ENCODE data around the gene MISP.

The MISP gene

DNA sequence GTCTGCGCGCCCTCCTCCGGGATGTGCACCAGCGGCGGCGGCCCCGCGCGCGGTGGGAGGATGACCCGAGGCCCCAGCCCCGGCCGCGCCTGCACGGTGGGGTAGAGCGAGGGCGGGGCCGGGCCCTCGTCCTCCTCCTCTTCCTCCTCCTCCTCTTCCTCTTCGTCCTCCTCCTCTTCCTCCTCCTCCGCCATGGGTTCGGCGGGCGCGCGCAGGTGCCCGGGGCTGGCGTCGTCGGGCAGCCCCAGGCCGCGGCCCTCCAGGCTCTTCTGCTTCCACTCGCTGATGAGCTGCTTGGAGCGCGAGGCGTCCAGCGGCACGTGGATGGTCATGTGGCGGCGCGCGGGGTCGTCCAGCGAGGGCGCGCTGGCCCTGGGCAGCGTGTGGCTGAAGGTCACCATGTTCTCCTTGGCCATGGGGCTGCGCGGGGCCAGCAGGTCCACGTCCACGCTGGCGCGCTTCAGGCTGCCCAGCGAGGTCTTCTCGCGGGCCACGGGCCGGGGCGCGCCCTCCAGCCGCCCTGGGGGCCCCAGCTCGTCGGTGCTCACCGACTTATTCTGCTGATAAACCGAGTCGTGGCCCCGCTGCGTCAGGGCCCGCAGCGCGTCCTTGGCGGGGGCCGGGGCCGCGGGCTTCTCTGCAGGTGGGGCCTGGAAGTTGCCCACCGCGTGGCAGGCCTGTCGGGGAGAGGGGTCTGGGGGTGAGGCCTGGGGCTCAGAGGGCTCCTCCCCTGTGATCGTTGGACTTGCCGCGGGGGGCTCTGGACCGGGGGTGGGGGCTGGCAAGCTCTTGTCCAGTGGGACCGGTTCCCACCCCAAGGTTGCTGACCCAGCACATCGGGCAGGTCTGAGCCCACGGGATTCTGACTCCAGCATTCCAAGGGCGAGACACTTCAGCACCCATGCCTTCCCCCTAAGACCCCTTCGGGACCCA lies 62.6 kb downstream of the MISP start:
- no peak for DNase-seq
